NOMO-1 treated with DMSO at 0.1 percent for 48 hours (cell line): ENCODE results near the gene ZNF76.
"Not testable (repeated sequence)": the region's sequence is repeated elsewhere in the genome, so short reads cannot be mapped to it uniquely, and the experiment has no call there.

Experiments
- DNase-seq: peaks from one replicate; lab custom pipeline; 2025; ENCODE audit not compliant: unreplicated experiment; lab: John Stamatoyannopoulos, UW

Gene ZNF76

DNA sequence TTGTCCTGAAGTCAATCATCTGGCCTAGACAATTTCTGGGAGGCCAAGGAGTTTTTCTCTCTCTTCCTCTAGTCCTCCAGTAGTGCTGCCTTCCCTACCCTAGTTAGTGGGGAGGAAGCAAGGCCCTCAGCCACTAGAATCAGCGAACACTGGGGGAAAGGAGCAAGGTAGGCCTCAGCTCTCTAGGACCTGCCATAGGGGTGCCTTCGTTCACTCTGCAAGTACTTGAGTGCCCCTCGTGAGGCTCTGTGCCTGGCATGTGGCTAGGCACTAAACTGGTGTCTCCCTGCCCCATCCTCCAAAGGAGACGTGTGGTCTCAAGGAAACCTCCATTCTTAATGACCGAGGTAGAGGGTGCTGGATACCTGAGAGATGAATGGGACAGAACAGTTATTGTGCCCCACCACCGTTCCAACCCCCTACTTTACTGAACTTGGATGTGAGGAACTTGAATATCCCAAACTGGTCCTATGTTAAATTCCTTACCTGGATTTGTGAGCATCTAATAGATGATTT, 39.1 kb downstream of the ZNF76 start:
- DNase-seq: no peak

DNA sequence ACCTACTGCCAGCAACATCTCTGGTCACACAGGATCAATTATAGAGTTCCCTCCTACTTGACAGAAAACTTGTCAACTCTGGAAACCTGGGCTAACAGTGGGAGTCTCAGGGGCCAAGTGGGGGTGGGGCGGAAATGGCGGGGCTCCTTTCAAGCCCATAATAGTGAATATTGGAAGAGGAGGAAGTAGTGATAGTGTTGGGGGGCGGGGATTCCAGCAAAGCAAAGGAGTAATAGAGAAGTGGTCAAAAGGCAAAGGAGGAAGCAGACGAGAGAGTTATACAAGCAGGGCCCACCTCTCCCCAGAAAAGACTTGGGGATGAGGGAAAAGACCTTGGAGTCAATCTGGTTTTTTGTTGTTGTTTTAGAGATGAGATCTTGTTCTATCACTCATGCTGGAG, 40.1 kb downstream of the ZNF76 start:
- peak; percentile 91 for DNase-seq

DNA sequence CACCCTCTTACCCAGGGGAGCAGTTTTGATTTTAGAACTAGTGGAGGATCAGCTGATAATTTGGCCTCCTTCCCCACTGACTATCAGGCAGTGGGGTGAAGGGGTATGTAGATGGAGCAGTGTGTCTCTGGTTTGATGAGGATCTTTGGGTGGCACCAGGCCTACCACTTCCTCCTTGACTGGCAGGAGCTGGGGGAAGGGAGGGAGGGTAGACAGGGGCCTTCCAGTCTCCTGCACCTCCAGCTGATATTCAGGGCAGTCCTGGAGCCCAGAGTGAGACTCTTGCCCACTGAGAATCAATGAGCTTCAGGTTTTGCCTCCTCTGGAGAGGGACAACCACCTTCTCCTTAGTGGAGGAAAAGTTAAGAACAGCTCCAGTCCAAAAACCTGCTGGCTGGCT, 41.3 kb downstream of the ZNF76 start:
- peak; percentile 11 for DNase-seq

DNA sequence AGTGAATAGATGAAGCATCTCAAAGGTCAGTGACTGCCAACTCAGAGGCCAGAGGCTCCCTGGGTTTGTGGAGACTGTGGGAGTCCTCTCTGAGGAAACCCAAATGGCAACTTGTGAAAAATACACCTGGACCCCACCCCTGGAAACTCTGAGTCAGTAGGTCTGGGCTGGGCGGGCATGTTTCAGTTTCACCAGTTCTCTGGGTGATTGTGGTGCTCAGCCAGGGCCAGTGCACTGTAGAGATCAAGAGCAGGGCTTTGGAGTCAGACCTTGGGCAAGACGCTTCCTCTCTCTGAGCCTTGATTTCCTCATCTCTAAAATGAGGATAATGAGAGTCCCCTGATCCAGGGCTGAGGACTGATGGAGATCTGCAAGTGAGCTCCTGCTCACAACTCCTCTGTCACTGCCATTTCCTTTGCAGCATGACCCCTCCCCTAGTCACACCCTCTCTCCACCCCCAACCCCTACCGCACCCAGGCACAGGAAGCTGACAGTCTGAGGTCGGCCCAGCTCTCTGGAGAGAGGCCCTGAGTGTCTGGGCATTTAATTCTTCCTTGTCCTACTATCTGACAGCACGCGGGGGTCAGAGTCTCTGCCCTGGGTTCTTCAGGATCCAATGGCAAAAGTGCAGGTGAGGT, 43.2 kb downstream of the ZNF76 start:
- DNase-seq: peak; percentile 81

DNA sequence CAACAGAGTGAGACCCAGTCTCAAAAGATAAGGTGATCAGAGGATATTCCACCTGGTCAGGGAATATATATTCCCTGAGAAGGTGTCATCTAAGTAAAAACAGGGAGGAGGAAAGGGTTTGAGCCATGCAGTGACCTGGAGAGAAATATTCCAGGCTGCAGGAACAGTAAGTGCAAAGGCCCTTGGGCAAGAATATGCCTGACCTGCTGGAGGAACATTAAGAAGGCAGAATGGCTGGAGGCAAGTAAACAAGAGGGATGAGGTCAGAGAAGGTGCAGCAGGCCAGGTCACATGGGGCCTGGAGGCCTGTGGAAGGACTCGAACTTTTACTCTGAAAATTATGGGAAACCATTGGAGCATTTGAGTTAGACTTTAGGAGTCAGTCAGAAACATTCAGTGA, 44.8 kb downstream of the ZNF76 start:
- no peak for DNase-seq

DNA sequence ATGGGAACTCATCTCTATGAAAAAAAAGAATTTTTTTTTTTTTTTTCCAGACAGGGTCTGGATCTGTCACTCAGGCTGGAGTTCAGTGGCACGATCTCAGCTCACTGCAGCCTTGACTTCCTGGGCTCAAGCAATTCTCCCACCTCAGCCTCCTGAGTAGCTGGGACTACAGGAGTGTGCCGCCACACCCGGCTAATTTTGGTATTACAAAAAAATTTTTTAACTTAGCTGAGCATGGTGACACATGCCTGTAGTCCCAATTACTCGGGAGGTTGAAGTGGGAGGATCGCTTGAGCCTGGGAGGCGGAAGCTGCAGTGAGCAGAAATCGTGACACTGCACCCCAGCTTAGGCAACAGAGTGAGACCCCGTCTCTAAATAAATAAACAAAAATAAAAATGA, 45.6 kb downstream of the ZNF76 start:
- no peak for DNase-seq

DNA sequence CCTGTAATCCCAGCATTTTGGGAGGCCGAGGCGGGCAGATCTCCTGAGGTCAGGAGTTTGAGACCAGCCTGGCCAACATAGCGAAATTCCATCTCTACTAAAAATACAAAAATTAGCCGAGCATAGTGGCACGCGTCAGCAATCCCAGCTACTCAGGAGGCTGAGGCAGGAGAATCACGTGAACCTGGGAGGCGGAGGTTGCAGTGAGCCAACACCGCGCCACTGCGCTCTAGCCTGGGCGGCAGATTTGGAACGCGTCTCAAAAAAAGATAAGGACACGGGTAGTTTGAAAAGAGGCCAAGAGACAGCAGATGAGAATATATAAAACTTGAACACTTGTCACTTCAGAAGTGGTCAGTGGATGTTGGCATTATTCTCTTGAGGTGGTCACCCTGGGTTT, 47.6 kb downstream of the ZNF76 start:
- DNase-seq: not testable (repeated sequence)

DNA sequence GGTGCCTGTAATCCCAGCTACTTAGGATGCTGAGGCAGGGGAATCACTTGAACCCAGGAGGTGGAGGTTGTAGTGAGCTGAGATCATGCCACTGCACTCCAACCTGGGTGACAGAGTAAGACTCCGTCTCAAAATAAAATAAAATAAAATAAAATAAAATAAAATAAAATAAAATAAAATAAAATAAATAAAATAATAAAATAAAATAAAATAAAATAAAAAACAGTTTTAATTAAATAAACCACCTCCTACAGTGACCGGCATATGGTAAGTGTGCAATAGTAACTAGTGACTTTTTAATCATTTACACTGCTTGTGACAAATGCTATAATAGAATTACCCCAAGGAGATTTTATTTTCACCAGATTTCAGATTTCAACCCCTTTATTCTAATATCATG, 49.0 kb downstream of the ZNF76 start:
- DNase-seq: not testable (repeated sequence)

DNA sequence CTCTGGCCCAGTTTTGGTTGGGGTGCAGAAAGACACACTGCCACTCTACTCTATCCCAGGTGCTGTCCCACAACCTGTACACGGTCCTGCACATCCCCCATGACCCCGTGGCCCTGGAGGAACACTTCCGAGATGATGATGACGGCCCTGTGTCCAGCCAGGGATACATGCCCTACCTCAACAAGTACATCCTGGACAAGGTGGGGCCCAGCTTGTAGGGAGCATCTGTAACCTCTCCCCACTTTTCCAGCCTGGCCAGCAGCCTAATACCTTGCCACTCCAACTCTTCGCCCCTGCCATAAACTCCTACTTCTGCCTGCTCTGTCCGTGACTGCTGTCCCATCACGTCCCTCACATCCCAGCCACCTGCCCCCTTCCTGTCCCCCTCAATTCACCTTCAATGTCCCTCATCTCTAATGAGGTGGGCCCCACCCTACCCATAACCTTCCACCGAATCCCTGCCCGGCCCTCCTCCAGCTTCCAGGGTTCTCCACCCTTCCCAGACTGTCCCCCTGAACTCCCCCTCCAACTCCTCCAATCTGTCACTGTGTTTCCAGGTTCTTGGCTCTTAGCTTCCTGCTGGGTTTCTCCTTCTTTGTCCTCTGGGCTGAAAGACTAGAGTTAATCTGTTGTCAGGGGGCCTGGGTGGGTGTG, 50.2 kb downstream of the ZNF76 start:
- no peak for DNase-seq

DNA sequence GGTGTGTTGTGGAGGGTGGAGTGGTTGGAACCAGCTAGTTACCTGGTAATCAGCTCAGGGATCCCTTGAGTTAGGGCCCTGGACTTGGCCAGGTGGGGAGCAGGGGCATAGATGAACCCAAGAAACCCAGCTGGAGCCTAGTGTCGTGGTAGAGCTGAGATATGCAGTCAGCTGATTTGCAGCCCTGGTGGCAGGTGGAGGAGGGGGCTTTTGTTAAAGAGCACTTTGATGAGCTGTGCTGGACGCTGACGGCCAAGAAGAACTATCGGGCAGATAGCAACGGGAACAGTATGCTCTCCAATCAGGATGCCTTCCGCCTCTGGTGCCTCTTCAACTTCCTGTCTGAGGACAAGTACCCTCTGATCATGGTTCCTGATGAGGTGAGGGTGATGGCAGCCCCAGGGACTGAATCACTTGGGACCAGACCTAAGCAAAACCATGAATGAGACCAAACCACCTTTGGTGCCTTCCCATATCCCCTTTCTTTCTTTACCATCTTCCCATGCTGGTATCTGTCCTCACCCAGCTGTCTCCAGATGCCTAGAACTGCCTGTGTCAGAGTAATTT, 50.8 kb downstream of the ZNF76 start:
- no peak for DNase-seq

DNA sequence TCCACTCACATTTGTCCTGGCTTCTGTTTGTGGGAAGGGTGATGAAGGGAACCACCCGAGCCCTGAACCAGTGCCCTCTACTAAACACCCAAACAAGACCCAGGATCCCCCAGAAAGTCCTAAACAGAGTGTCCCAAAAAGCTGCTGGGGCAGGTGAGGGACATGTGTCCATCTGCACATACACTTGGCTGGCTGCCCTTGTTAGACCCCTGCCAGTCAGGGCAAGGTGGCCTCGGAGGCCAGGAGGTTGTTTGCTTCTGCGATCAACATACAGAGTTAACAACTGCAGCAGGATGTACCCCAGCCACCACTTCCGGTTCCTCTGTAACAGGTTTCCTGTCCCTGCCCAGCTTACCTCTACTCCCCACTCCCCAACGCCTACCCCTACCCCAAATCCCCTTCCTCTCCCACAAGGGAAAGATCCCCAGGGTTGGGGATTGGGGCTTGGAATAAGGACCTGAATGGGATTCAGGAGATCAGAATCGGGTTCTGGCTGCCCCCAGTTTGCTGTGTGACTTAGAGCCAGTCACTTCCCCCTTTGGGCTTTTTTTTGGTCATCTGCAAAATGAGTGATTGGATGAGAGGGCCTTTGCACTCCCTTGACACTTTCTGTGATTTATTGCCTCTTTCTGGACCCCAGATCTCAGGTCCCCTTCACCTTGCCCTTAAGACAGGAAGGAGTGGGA, 52.0 kb downstream of the ZNF76 start:
- DNase-seq: peak; percentile 17

DNA sequence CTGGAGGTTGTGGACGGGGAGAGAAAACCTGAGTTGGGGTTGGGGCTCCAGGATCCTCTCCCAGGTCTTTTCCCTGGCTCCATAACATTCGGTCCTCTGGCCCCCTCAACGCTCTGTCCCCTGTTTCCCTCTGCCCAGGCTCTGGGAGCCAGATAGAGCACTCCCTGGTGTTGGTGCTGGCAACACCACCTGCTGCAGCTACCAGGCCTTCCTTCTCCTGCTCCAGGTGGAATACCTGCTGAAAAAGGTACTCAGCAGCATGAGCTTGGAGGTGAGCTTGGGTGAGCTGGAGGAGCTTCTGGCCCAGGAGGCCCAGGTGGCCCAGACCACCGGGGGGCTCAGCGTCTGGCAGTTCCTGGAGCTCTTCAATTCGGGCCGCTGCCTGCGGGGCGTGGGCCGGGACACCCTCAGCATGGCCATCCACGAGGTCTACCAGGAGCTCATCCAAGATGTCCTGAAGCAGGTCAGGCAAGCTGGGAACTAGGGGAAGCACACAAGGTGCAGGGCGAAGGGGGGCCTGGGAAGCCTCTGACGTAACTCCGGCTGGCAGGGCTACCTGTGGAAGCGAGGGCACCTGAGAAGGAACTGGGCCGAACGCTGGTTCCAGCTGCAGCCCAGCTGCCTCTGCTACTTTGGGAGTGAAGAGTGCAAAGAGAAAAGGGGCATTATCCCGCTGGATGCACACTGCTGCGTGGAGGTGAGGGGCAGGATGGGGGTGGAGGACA, 52.7 kb downstream of the ZNF76 start:
- no peak for DNase-seq

DNA sequence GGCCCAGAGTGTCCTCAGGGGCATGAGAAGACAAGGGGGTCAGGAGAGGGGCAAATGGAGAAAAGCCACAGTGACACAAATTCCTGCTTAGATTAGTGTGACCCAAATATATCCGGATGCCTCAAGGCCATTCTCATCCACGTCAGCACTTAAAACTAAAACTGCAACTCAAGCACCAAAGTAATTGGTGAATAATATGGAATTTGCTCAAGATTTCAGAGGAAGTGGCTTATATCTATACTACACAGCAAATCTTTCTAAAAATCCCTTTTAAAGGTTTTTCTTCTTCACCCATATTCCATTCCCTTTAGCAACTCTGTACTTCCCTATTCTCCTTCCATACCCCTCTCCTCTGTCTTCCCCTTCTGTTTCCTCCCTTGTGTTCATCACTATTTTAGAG, 53.3 kb downstream of the ZNF76 start:
- no peak for DNase-seq

DNA sequence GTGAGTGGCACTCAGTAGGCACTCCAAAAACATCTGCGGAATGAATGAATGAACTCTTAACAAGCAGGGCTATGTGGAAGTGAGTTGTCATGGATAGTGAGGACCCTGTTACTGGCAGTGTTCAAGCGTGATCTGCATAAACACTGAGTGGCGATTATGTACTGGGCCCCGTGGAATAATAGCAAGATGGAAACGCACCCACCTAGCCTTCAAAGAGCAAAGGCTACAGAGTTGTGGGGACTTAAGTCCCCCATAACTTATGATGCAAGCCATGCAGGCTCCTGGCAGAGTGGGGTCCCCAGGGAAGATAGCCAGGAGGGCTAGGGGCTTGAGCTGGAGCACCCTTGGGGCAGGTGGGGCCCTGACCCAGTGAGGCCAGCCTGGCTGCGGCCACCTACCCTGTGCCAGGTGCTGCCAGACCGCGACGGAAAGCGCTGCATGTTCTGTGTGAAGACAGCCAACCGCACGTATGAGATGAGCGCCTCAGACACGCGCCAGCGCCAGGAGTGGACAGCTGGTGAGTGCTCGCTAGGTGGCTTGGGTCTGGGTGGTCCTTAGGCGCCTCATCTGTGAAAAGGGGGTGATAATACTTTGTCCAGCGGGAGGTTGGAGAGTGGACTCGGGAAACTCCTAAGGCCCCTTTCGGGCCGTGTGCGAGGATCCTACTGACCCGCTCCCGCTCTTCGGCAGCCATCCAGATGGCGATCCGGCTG, 58.1 kb downstream of the ZNF76 start:
- DNase-seq: no peak

DNA sequence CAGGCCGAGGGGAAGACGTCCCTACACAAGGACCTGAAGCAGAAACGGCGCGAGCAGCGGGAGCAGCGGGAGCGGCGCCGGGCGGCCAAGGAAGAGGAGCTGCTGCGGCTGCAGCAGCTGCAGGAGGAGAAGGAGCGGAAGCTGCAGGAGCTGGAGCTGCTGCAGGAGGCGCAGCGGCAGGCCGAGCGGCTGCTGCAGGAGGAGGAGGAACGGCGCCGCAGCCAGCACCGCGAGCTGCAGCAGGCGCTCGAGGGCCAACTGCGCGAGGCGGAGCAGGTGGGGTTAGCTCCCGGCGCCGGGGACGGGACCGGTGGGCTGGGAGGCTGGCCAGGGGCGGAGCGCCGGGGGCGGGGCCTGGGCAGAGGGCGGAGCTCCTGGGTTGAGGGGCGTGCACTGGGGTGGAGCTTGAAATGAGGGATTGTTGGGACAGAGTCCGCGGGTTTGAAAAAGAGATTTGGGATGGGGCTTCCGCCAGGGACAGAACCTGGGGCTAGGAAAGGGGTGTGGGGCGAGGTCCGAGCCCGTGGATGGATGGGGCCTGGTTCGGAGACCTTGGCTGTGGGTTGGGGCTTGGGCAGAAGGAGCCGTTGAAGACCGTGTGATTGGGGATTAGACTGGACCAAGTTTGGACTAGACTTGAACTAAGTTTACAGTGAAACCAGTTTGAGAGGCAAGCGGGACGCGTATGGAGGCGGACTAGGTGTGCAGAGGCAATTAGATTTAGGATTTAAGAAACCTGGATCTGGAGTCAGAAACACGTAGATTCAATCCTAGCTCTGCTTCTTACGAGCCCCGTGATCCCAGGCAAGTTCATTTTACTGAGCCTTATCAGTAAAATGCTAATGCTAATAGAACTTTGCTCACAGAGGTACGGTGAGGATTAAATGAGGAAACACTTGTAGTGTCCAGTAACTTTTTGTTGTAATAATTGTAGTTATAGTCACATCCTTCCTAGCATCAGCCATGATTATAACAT, 58.9 kb downstream of the ZNF76 start:
- DNase-seq: no peak

DNA sequence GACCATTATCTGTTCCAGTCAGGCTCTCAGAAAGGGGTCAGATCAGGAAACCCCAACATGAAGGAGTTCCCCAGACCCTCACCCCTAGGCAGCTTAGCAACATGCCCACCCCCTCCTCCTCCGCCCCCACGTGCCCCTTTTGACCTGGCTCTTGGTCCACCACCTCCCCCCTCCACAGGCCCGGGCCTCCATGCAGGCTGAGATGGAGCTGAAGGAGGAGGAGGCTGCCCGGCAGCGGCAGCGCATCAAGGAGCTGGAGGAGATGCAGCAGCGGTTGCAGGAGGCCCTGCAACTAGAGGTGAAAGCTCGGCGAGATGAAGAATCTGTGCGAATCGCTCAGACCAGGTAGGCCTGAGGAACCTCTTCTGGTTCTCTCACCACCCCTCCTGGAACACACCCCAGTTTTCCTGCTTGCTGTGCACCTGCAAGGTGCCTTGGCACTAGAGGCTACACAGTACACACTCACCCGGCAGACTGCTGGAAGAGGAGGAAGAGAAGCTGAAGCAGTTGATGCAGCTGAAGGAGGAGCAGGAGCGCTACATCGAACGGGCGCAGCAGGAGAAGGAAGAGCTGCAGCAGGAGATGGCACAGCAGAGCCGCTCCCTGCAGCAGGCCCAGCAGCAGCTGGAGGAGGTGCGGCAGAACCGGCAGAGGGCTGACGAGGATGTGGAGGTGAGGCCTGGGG, 60.0 kb downstream of the ZNF76 start:
- no peak for DNase-seq

DNA sequence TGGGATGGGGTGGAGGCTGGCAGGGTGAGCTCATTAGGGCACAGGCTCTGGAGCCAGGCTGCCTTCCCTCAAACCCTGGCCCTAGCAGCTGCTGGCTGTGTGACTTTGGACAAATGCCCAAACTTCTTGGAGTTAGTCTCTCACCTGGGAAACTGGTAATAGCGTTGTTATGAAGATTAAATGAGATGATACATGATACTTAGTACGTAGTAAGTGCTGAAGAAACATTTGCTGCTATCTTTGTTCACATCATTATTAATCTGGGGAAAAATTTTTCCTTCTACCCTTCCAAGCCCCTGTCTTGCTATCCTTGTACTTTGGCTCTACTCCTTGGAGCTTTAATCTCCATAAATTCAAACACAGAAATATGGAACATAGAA, 60.5 kb downstream of the ZNF76 start:
- no peak for DNase-seq

DNA sequence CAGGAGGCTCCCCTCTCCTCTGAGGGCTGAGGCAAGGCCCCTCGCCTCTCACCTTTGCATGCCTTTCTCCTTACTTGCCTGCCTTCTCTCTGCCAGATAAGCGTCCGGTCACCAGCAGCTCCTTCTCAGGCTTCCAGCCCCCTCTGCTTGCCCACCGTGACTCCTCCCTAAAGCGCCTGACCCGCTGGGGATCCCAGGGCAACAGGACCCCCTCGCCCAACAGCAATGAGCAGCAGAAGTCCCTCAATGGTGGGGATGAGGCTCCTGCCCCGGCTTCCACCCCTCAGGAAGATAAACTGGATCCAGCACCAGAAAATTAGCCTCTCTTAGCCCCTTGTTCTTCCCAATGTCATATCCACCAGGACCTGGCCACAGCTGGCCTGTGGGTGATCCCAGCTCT, 61.6 kb downstream of the ZNF76 start:
- DNase-seq: no peak
